Erythroblast (primary cell): ENCODE data around the gene ANKRD16.

Experiments used
- GATA1 ChIP-seq: IDR thresholded peaks from 2 replicates; pipeline ENCODE4 v1.6.1; 2011; ENCODE audit warnings: low read depth, mild to moderate bottlenecking, control low read depth, low read length, moderate library complexity
- POLR2A ChIP-seq: IDR thresholded peaks from 2 replicates; pipeline ENCODE4 v1.6.1; 2011; ENCODE audit warnings: mild to moderate bottlenecking, low read length

DNA sequence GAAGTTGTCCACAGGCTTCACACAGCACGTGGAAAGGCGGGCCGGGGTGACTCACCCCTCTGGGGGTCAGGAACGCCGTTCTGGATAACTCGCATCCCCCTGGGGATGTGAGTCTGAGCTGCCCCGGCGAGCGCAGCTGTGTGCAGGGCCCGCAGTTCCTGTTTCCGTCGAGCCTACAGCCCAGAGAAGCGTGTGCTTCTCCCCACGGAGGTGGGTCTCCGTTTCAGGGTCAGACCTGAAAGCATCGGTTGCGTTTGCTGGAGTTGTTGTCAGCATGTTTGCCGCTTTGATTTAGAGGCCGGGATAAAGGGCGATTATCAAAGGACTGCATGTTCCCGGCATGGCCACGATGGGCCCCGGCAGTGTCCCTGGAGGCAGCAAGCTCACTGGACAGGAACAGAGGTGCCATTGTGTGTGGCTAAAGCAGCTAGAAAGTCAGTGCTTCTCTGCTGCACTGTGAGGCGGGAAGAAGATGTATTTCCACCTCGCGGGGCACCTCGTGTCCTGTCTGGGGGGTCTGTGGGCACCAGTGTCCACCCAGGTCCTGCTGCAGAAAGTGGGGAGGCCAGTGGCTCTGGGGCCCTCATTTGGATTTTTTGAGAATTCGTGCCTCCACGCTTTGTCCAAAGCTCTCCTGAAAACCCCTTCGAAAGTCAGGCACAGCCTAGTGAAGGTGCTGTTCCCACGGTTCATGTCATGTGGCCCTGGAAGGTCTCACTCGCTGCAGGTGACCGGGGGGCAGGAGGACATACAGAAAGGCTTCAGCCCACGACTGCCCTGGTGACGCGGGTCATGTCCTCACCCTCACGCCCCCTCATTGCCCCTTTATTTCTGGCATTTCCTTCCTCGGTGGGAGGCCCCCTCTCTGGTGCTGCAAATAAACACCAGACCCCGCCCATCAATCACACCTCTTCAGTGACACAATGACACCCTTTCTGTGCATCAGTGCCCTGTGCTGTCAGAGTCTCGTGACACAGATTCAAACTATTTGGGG lies 49.1 kb downstream of the ANKRD16 start:
- no peak for TF ChIP-seq POLR2A
- no peak for TF ChIP-seq GATA1
